ENCODE data around the gene RFC2. TPM values are rescaled to one million over a fixed set of nuclear protein-coding genes. Genes with fewer than 3 reads are reported as not detected.

RFC2 gene
- total RNA-seq, 4 donors from 2014 or later: 4.9 to 31.4 (median 19.2) TPM

- Histone ChIP-seq H3K9me3 (no peaks in the 10 kb centered on the region), H3K4me1 (no peaks in the 10 kb centered on the region), H3K27ac (no peak overlapping the region), H3K36me3 (no peaks in the 10 kb centered on the region), H3K4me3 (no peak overlapping the region), H3K27me3 (no peaks in the 10 kb centered on the region)
- intact Hi-C loops (cut with DNase I; ENCODE audit: low total_unique reads): no loop called here
- DNase-seq: no peak
- no peak for TF ChIP-seq CTCF (IDR thresholded peaks at IDR 0.05)
- TF ChIP-seq POLR2A (IDR thresholded peaks at IDR 0.05): no peak
Measured at GRCh38 chr7:74242122-74242443, 12.1 kb downstream of the RFC2 start.

- TF ChIP-seq POLR2A (IDR thresholded peaks at IDR 0.05): no peak
- Histone ChIP-seq H3K36me3 (no peaks in the 10 kb centered on the region), H3K9me3 (no peaks in the 10 kb centered on the region), H3K4me1 (no peaks in the 10 kb centered on the region), H3K27me3 (no peaks in the 10 kb centered on the region), H3K4me3 (no peak overlapping the region), H3K27ac (no peak overlapping the region)
- intact Hi-C loops (cut with DNase I; ENCODE audit: low total_unique reads): no loop called here
- no peak for DNase-seq
Measured at GRCh38 chr7:74240482-74240881, 13.7 kb downstream of the RFC2 start.

- Histone ChIP-seq H3K36me3 (no peaks in the 10 kb centered on the region), H3K27me3 (no peaks in the 10 kb centered on the region), H3K27ac (no peak overlapping the region), H3K9me3 (no peaks in the 10 kb centered on the region), H3K4me3 (no peak overlapping the region), H3K4me1 (no peaks in the 10 kb centered on the region)
- TF ChIP-seq CTCF (IDR thresholded peaks at IDR 0.05) (no peak), POLR2A (IDR thresholded peaks at IDR 0.05) (no peak)
- intact Hi-C loops (cut with DNase I; ENCODE audit: low total_unique reads): no loop called here
- DNase-seq: no peak
Measured at GRCh38 chr7:74236284-74236683, 17.9 kb downstream of the RFC2 start.

- TF ChIP-seq POLR2A (IDR thresholded peaks at IDR 0.05) (no peak), CTCF (IDR thresholded peaks at IDR 0.05) (no peak)
- H3K4me3 ChIP-seq: no peak overlapping the region
- intact Hi-C loops (cut with DNase I; ENCODE audit: low total_unique reads): no loop called here
- no peaks in the 10 kb centered on the region for H3K36me3 ChIP-seq
- H3K9me3 ChIP-seq: no peaks in the 10 kb centered on the region
- no peak overlapping the region for H3K27ac ChIP-seq
- no peaks in the 10 kb centered on the region for H3K27me3 ChIP-seq
- no peak for DNase-seq
- H3K4me1 ChIP-seq: no peaks in the 10 kb centered on the region
Measured at GRCh38 chr7:74235518-74236268, 18.5 kb downstream of the RFC2 start.

GRCh38 chr7:74233655-74234285 lies 20.4 kb downstream of the RFC2 start:
- intact Hi-C loops (cut with DNase I; ENCODE audit: low total_unique reads): no loop called here

More at GRCh38 chr7:74233655-74234285, 20.4 kb downstream of the RFC2 start:
- no peaks in the 10 kb centered on the region for H3K9me3 ChIP-seq
- TF ChIP-seq CTCF (IDR thresholded peaks at IDR 0.05) (no peak), POLR2A (IDR thresholded peaks at IDR 0.05) (no peak)
- H3K27ac ChIP-seq: no peak overlapping the region
- no peaks in the 10 kb centered on the region for H3K4me1 ChIP-seq
- H3K36me3 ChIP-seq: no peaks in the 10 kb centered on the region
- H3K27me3 ChIP-seq: no peaks in the 10 kb centered on the region
- H3K4me3 ChIP-seq: no peak overlapping the region
- DNase-seq: no peak
